ENCODE results near the gene TERB2. TPM values are rescaled to one million over a fixed set of nuclear protein-coding genes. Genes with fewer than 3 reads are reported as not detected.
"Not testable (repeated sequence)": the region's sequence is repeated elsewhere in the genome, so short reads cannot be mapped to it uniquely, and the experiment has no call there.

TERB2 gene
- total and polyA plus RNA-seq, 2 of the 4 experiments (the other 2 are of a cell fraction): not detected

DNA sequence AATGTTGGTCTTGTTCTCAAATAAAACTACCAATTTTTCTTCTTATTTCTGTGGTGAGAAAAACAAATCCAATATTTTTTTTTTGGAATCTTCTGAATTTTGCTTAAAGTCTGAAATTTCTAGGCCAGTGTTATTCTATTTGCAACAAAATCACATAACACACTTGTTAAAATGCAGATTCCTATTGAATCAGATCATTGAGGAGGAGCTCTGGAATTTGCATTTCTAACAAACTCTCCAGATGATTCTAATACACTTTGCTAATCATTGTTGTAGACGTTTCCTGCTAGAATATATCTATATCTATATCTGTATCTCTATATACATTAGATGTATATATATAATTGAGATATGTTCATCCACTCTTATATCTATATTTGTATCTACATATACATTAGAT is 27.8 kb upstream of the TERB2 start:
- H3K4ac ChIP-seq (ENCODE audit: low read depth, low read length); H4K5ac ChIP-seq (ENCODE audit: low read depth, low read length); H3K18ac ChIP-seq (ENCODE audit: low read depth, low read length); H3K36me3 ChIP-seq (ENCODE audit: control insufficient read depth, insufficient read depth, low read length); H2BK5ac ChIP-seq (ENCODE audit: low read depth, low read length, poor library complexity, severe bottlenecking); H4K20me1 ChIP-seq (ENCODE audit: insufficient read depth, low read length); H3K4me2 ChIP-seq (ENCODE audit: low read depth, low read length); H3K27me3 ChIP-seq (ENCODE audit: control insufficient read depth, insufficient read depth, low read length); H3K9me1 ChIP-seq (ENCODE audit: insufficient read depth, low read length); in situ Hi-C loops (cut with MboI; ENCODE audit: low sequenced_read_pairs); ATAC-seq (ENCODE audit: low read depth); CTCF ChIA-PET; H2AFZ ChIP-seq (replicated peaks; ENCODE audit: low read length, poor library complexity); H3K4me1 ChIP-seq (ENCODE audit: control insufficient read depth, insufficient read depth, low read length); H2BK20ac ChIP-seq (ENCODE audit: low read depth, low read length); intact Hi-C loops (cut with micrococcal nuclease); H2BK15ac ChIP-seq (ENCODE audit: low read depth, low read length); H3K4me3 ChIP-seq (ENCODE audit: insufficient read depth, low read depth, low read length); H2BK120ac ChIP-seq (ENCODE audit: low read depth, low read length); H3K56ac ChIP-seq (ENCODE audit: extremely low read depth, insufficient read depth, low read length); BruUV-seq (replicated peaks); H3K79me1 ChIP-seq (ENCODE audit: low read depth in 1 of 2, low read length in 2 of 2); H3K14ac ChIP-seq (replicated peaks; ENCODE audit: low read depth, low read length); H4K91ac ChIP-seq (ENCODE audit: insufficient read depth, low read depth, low read length); H2AK5ac ChIP-seq (ENCODE audit: low read depth, low read length); H3K9ac ChIP-seq (ENCODE audit: low read depth, low read length); dilution Hi-C loops (cut with HindIII; ENCODE audit: low sequenced_read_pairs, unreplicated experiment); H2AK9ac ChIP-seq (replicated peaks; ENCODE audit: low read depth, low read length, poor library complexity); POLR2A ChIA-PET (ENCODE audit: unreplicated experiment); DNase-seq; H3K27ac ChIP-seq (ENCODE audit: insufficient read depth, low read length); H3K23ac ChIP-seq (ENCODE audit: low read depth, low read length); H4K8ac ChIP-seq (ENCODE audit: low read depth in 2 of 2, low read length in 2 of 2); H3K9me3 ChIP-seq (ENCODE audit: control insufficient read depth, insufficient read depth, low read length): not testable (repeated sequence)
- no CpG with 5 or more reads among the region's 1 CpG for WGBS, 2 experiments (ENCODE audit: extremely low coverage in 2 of 2, insufficient read length in 1 of 2)

DNA sequence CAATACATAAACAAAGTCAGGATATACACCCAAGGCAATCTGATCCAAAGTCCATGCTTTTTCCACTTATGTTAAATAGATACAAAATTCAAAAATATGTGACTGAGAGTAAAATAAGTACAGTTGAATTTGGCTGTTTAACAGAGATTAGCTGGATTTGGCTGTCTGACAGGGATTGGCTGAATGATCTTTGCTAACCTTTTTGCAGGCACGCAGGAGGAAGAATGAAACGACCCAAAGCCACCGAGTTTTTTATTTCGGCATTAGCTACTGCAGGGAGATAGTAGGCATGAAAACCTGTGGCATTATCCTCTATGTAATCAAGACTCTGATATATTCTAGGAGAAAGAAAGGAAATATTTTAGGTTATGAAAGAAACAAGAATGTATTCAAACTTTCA is 26.2 kb upstream of the TERB2 start:
- H3K23ac ChIP-seq (ENCODE audit: low read depth, low read length); POLR2A ChIA-PET (ENCODE audit: unreplicated experiment); H3K4me3 ChIP-seq (ENCODE audit: insufficient read depth, low read depth, low read length); H4K20me1 ChIP-seq (ENCODE audit: insufficient read depth, low read length); H2BK15ac ChIP-seq (ENCODE audit: low read depth, low read length); intact Hi-C loops (cut with micrococcal nuclease); H3K9ac ChIP-seq (ENCODE audit: low read depth, low read length); CTCF ChIA-PET; H4K8ac ChIP-seq (ENCODE audit: low read depth in 2 of 2, low read length in 2 of 2); H3K4me1 ChIP-seq (ENCODE audit: control insufficient read depth, insufficient read depth, low read length); H3K14ac ChIP-seq (replicated peaks; ENCODE audit: low read depth, low read length); H3K9me3 ChIP-seq (ENCODE audit: control insufficient read depth, insufficient read depth, low read length); H3K56ac ChIP-seq (ENCODE audit: extremely low read depth, insufficient read depth, low read length); DNase-seq; H3K4me2 ChIP-seq (ENCODE audit: low read depth, low read length); H3K18ac ChIP-seq (ENCODE audit: low read depth, low read length); H4K91ac ChIP-seq (ENCODE audit: insufficient read depth, low read depth, low read length); H2AK5ac ChIP-seq (ENCODE audit: low read depth, low read length); H3K27me3 ChIP-seq (ENCODE audit: control insufficient read depth, insufficient read depth, low read length); H4K5ac ChIP-seq (ENCODE audit: low read depth, low read length); ATAC-seq (ENCODE audit: low read depth); H3K27ac ChIP-seq (ENCODE audit: insufficient read depth, low read length); H2BK5ac ChIP-seq (ENCODE audit: low read depth, low read length, poor library complexity, severe bottlenecking); H3K36me3 ChIP-seq (ENCODE audit: control insufficient read depth, insufficient read depth, low read length); BruUV-seq (replicated peaks); H3K79me1 ChIP-seq (ENCODE audit: low read depth in 1 of 2, low read length in 2 of 2); H2BK120ac ChIP-seq (ENCODE audit: low read depth, low read length); in situ Hi-C loops (cut with MboI; ENCODE audit: low sequenced_read_pairs); H3K9me1 ChIP-seq (ENCODE audit: insufficient read depth, low read length); H2AFZ ChIP-seq (replicated peaks; ENCODE audit: low read length, poor library complexity); H2BK20ac ChIP-seq (ENCODE audit: low read depth, low read length); H3K4ac ChIP-seq (ENCODE audit: low read depth, low read length); dilution Hi-C loops (cut with HindIII; ENCODE audit: low sequenced_read_pairs, unreplicated experiment); H2AK9ac ChIP-seq (replicated peaks; ENCODE audit: low read depth, low read length, poor library complexity): not testable (repeated sequence)
- no CpG with 5 or more reads among the region's 4 CpGs for WGBS, 2 experiments (ENCODE audit: extremely low coverage in 2 of 2, insufficient read length in 1 of 2)
